ENCODE data around the gene ABLIM2. TPM values are rescaled to one million over a fixed set of nuclear protein-coding genes. Genes with fewer than 3 reads are reported as not detected.

Gene ABLIM2
- total RNA-seq, 1 donor from 2014 or later = 0.36 TPM

DNA sequence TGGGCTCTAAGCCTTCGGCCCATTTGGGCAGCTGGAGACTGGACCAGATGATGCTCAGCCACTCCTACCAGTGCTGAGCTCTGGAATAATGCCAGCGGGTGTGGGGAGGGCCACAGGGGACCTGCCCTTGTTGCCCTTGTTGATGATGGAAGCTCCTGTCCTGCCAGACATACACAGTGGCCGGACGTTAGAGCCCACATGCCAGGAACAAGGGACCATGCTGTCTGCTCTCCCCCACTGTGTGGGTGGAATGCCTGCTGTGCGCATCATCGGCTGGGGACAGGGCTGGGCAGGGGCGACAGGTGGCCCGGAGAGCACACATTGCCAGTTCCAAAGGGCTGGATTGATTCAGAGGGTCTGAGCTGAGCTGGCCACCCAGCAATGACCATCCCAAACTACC, 2.0 kb downstream of the ABLIM2 start:
- Mint-ChIP-seq H3K27me3 (ENCODE audit: insufficient read depth) (peaks cover 22% of the 10 kb centered on the region), H3K4me3 (no peak overlapping the region), H3K9me3 (no peaks in the 10 kb centered on the region), H3K4me1 (ENCODE audit: low read depth) (peaks cover 5% of the 10 kb centered on the region), H3K27ac (no peak overlapping the region), H3K36me3 (ENCODE audit: low read depth) (peaks cover 3% of the 10 kb centered on the region)
- intact Hi-C loops (cut with micrococcal nuclease) = loop anchor here (10.0 kb wide), 1 partner anchor 1582 kb away; the partner anchor contains the start of gene MAN2B2
- DNase-seq (ENCODE audit: low spot score) = no peak

DNA sequence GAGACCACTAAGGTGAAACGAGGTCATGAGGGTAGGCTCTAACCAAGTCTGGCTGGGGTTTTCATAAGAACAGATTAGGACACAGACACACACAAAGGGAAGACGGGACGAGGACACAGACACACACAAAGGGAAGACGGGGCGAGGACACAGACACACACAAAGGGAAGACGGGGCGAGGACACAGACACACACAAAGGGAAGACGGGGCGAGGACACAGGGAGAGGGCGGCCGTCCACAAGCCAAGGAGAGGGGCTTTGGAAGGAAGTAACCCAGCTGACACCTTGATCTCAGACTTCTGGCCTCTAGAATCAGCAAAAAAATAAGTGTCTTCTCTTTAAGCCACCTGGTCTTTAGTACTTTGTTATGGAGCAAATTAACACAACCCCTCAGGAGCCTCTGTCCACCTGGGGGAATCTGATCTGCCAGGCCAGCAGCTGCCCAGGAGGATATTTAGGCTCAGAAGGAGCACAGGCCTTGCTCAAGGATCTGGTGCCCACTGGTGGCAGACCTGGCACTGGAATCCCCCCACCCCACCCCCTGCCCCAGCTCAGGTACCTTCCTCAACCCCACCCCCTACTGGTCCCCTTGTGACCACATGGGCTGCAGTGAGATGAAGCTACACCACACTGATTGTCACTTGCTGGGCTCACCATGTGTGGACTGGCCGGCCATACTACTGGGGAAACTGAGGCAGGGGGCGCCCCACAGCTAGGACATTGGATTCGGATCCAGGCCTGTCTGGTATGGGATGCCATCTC, 2.8 kb downstream of the ABLIM2 start:
- Mint-ChIP-seq H3K27me3 (ENCODE audit: insufficient read depth) (peaks cover 22% of the 10 kb centered on the region), H3K27ac (no peak overlapping the region), H3K9me3 (no peaks in the 10 kb centered on the region), H3K4me3 (no peak overlapping the region), H3K4me1 (ENCODE audit: low read depth) (peaks cover 5% of the 10 kb centered on the region), H3K36me3 (ENCODE audit: low read depth) (peaks cover 3% of the 10 kb centered on the region)
- intact Hi-C loops (cut with micrococcal nuclease) = loop anchor here (10.0 kb wide), 1 partner anchor 1581 kb away; the partner anchor contains the start of gene MAN2B2
- DNase-seq (ENCODE audit: low spot score) = no peak

DNA sequence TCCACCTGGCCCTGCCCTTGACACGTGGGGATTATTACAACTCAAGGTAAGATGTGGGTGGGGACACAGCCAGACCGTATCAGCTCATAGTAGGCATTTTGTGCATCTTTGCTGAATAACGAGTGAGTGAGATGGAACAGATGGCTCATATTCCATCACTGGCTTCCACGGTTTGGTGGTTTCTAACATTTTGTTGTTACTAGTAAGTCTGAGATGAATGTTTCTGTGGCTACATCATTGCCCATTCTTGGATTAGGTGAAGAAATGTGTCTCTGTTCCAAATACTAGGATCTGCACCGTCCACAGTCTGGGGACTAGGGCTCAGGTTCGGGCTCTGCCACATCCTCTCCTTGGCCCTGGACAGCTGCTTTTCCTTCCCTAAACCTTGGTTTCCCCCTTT, 3.6 kb downstream of the ABLIM2 start:
- no peak for DNase-seq (ENCODE audit: low spot score)
- Mint-ChIP-seq H3K9me3 (no peaks in the 10 kb centered on the region), H3K4me1 (ENCODE audit: low read depth) (peaks cover 5% of the 10 kb centered on the region), H3K27me3 (ENCODE audit: insufficient read depth) (peaks cover 20% of the 10 kb centered on the region), H3K4me3 (no peak overlapping the region), H3K27ac (no peak overlapping the region), H3K36me3 (ENCODE audit: low read depth) (peaks cover 3% of the 10 kb centered on the region)
- intact Hi-C loops (cut with micrococcal nuclease) = loop anchor here (10.0 kb wide), 1 partner anchor 1580 kb away; the partner anchor contains the start of gene MAN2B2

GRCh38 chr4:8153441-8153840, 5.2 kb downstream of the ABLIM2 start:
- intact Hi-C loops (cut with micrococcal nuclease) = loop anchor here (10.0 kb wide), 1 partner anchor 1579 kb away; the partner anchor contains the start of gene MAN2B2
- Mint-ChIP-seq H3K27me3 (ENCODE audit: insufficient read depth) (peaks cover 12% of the 10 kb centered on the region), H3K27ac (no peak overlapping the region)

GRCh38 chr4:8152865-8153257, 5.8 kb downstream of the ABLIM2 start:
- Mint-ChIP-seq H3K4me3 (no peak overlapping the region), H3K27me3 (ENCODE audit: insufficient read depth) (peaks cover 12% of the 10 kb centered on the region), H3K27ac (no peak overlapping the region), H3K9me3 (no peaks in the 10 kb centered on the region), H3K4me1 (ENCODE audit: low read depth) (no peaks in the 10 kb centered on the region), H3K36me3 (ENCODE audit: low read depth) (no peaks in the 10 kb centered on the region)
- no peak for DNase-seq (ENCODE audit: low spot score)
- intact Hi-C loops (cut with micrococcal nuclease) = loop anchor here (10.0 kb wide), 1 partner anchor 1578 kb away; the partner anchor contains the start of gene MAN2B2

More at GRCh38 chr4:8153441-8153840, 5.2 kb downstream of the ABLIM2 start:
- no peak for DNase-seq (ENCODE audit: low spot score)
- no peak overlapping the region for H3K4me3 Mint-ChIP-seq
- H3K4me1 Mint-ChIP-seq (ENCODE audit: low read depth) = no peaks in the 10 kb centered on the region
- no peaks in the 10 kb centered on the region for H3K36me3 Mint-ChIP-seq (ENCODE audit: low read depth)
- no peaks in the 10 kb centered on the region for H3K9me3 Mint-ChIP-seq

GRCh38 chr4:8152090-8152864, 6.3 kb downstream of the ABLIM2 start:
- H3K27me3 Mint-ChIP-seq (ENCODE audit: insufficient read depth) = peaks cover 6% of the 10 kb centered on the region
- no peak overlapping the region for H3K27ac Mint-ChIP-seq
- H3K9me3 Mint-ChIP-seq = no peaks in the 10 kb centered on the region
- no peak for DNase-seq (ENCODE audit: low spot score)
- H3K4me3 Mint-ChIP-seq = no peak overlapping the region
- intact Hi-C loops (cut with micrococcal nuclease) = loop anchor here (10.0 kb wide), 1 partner anchor 1577 kb away; the partner anchor contains the start of gene MAN2B2
- H3K4me1 Mint-ChIP-seq (ENCODE audit: low read depth) = no peaks in the 10 kb centered on the region
- H3K36me3 Mint-ChIP-seq (ENCODE audit: low read depth) = no peaks in the 10 kb centered on the region

- H3K36me3 Mint-ChIP-seq (ENCODE audit: low read depth) = no peaks in the 10 kb centered on the region
- no peaks in the 10 kb centered on the region for H3K9me3 Mint-ChIP-seq
- intact Hi-C loops (cut with micrococcal nuclease) = loop anchor here (10.0 kb wide), 1 partner anchor 1576 kb away; the partner anchor contains the start of gene MAN2B2
- H3K4me1 Mint-ChIP-seq (ENCODE audit: low read depth) = no peaks in the 10 kb centered on the region
- no peak overlapping the region for H3K27ac Mint-ChIP-seq
- no peak for DNase-seq (ENCODE audit: low spot score)
- peaks cover 3% of the 10 kb centered on the region for H3K27me3 Mint-ChIP-seq (ENCODE audit: insufficient read depth)
- H3K4me3 Mint-ChIP-seq = no peak overlapping the region
These were observed 7.4 kb downstream of the ABLIM2 start for GRCh38 chr4:8151165-8151650.

GRCh38 chr4:8150152-8151090, 8.2 kb downstream of the ABLIM2 start:
- no peak for DNase-seq (ENCODE audit: low spot score)
- Mint-ChIP-seq H3K27me3 (ENCODE audit: insufficient read depth) (peaks cover 1% of the 10 kb centered on the region), H3K4me1 (ENCODE audit: low read depth) (no peaks in the 10 kb centered on the region), H3K9me3 (no peaks in the 10 kb centered on the region), H3K27ac (no peak overlapping the region), H3K36me3 (ENCODE audit: low read depth) (no peaks in the 10 kb centered on the region), H3K4me3 (no peak overlapping the region)
- intact Hi-C loops (cut with micrococcal nuclease) = loop anchor here (10.0 kb wide), 1 partner anchor 1576 kb away; the partner anchor contains the start of gene MAN2B2

- Mint-ChIP-seq H3K4me1 (ENCODE audit: low read depth) (no peaks in the 10 kb centered on the region), H3K27ac (no peak overlapping the region), H3K27me3 (ENCODE audit: insufficient read depth) (no peaks in the 10 kb centered on the region), H3K36me3 (ENCODE audit: low read depth) (no peaks in the 10 kb centered on the region), H3K4me3 (no peak overlapping the region), H3K9me3 (no peaks in the 10 kb centered on the region)
- no peak for DNase-seq (ENCODE audit: low spot score)
- intact Hi-C loops (cut with micrococcal nuclease) = loop anchor here (10.0 kb wide), 1 partner anchor 1575 kb away; the partner anchor contains the start of gene MAN2B2
These were observed 8.9 kb downstream of the ABLIM2 start for GRCh38 chr4:8149664-8150063.

DNA sequence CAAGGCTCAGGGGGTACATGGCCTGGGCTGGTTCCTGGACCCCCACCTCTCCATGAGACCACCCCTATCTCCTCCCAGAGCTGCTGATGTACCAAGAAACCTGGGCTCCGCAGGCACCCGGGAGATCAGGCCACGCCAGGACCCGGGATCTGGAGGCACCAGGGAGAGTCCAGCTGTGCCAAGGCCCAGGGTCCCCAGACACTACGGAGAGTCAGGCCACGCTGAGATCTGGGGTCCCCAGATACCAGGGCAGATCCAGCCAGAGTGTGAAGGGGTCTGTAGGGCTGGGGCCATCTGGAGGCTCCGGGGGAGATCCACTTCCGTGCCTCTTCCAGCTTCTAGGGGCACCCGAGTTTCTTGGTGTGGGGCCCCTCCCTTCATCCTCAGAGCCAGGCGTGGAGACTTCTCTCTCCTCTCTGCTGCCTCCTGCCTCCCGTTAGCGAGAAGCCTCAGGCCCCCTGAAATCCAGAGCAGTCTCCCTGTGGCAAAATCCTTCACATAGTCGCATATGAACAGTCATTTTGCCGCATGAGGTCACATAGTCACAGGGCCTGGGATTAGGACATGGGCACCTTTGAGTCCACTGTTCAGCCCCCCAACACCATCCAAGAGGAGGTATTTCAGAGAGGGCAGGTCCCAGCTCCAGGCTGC, 9.7 kb downstream of the ABLIM2 start:
- peaks cover 3% of the 10 kb centered on the region for H3K27me3 Mint-ChIP-seq (ENCODE audit: insufficient read depth)

GRCh38 chr4:8148159-8148558, 10.5 kb downstream of the ABLIM2 start:
- H3K4me3 Mint-ChIP-seq = no peak overlapping the region
- intact Hi-C loops (cut with micrococcal nuclease) = no loop called here
- H3K27ac Mint-ChIP-seq = no peak overlapping the region
- no peaks in the 10 kb centered on the region for H3K9me3 Mint-ChIP-seq
- no peaks in the 10 kb centered on the region for H3K4me1 Mint-ChIP-seq (ENCODE audit: low read depth)
- peaks cover 3% of the 10 kb centered on the region for H3K27me3 Mint-ChIP-seq (ENCODE audit: insufficient read depth)
- DNase-seq (ENCODE audit: low spot score) = no peak
- no peaks in the 10 kb centered on the region for H3K36me3 Mint-ChIP-seq (ENCODE audit: low read depth)

More for the DNA sequence above, 9.7 kb downstream of the ABLIM2 start:
- Mint-ChIP-seq H3K4me1 (ENCODE audit: low read depth) (no peaks in the 10 kb centered on the region), H3K4me3 (no peak overlapping the region), H3K9me3 (no peaks in the 10 kb centered on the region), H3K36me3 (ENCODE audit: low read depth) (no peaks in the 10 kb centered on the region), H3K27ac (no peak overlapping the region)
- no peak for DNase-seq (ENCODE audit: low spot score)
- intact Hi-C loops (cut with micrococcal nuclease) = no loop called here

Measured in activated T-helper 1 cell treated with anti-CD3 and anti-CD28 coated beads, Interleukin-12 subunit alpha, Interleukin-12 subunit beta, Interleukin-2, Interleukin-4 antibody, amounts not matched to agents 30 ng/mL and 10 ng/mL and 1 ng/mL, durations not matched to agents 14 hours and 24 hours and 36 hours (primary cell).